IPS-NIHi11 (cell line): ENCODE data around the gene SIL1.
"Not testable (repeated sequence)": the region's sequence is repeated elsewhere in the genome, so short reads cannot be mapped to it uniquely, and the experiment has no call there.

Experiments used
- DNase-seq: peaks from one replicate; pipeline ENCODE4 v3.0.0; 2012; ENCODE audit warnings: mixed read lengths, low spot score

SIL1 gene

GRCh38 chr5:139204196-139204595 lies 6.0 kb upstream of the SIL1 start:
- DNase-seq: no peak

DNA sequence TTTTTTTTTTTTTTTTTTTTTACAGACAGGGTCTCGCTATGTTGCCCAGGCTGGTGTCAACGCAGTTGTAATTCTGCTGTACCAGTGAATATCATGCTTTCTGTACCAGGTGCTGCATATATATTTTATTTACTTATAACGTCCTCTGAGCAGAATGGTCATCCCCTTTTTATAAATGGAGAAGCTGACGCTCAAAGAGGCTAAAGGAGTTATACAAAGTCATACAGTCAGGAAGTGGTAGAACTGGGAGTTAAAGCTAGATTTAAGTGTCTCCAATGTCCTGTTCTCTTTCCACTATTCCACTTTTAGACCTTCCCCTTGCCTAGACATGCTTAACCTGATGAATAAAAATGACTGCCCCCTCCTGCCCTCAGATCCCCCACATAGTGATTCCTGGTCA lies 1.2 kb upstream of the SIL1 start:
- no peak for DNase-seq

DNA sequence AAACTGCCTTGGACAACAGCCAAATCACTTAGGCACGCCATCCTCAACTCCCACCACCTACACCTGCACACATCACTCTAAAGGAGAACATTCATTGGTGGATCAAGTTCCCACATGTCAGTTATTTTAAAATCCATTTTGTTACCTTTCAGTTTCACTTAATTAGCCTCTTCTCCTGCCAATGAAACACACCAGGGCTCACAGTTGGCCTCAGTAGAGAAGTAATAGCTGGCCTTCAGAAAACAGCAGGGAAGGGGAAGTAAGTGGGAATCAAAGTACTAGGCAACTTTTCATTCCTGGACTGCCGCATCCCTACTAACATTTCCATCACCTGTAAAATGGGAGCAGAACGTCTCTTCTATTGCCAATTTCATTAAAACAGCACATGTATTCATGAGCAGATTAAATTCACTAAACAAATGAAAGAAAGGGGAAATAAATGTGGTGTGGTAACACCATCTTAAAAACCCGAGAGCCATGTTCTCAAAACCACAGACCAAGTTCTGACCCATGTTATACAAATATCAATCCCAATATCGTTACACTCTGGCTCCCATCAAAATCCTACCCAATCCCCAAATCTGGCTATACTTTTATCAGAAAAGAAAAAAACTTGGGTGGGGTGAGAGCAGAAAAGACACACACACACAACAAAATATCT lies 1.7 kb downstream of the SIL1 start:
- no peak for DNase-seq

GRCh38 chr5:139194486-139194885 lies 3.7 kb downstream of the SIL1 start:
- no peak for DNase-seq

- DNase-seq: no peak
Observed at GRCh38 chr5:139193928-139194327, 4.2 kb downstream of the SIL1 start.

DNA sequence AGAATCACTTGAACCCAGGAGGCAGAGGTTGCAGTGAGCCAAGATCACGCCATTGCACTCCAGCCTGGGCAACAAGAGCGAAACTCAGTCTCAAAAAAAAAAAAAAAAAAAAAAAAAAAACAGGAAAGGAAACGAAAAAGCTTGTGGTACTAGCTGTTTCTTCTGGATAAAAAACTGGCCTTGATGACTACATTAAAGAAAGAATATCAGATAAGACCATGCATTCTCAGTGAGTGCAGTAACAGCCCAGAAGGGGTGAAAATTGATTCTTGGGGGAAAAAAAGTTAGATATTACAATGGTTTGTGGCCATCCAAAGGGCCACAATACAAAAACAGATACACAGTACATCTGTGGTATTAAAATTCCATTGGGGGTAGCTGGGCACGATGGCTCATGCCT lies 5.3 kb downstream of the SIL1 start:
- DNase-seq: not testable (repeated sequence)

DNA sequence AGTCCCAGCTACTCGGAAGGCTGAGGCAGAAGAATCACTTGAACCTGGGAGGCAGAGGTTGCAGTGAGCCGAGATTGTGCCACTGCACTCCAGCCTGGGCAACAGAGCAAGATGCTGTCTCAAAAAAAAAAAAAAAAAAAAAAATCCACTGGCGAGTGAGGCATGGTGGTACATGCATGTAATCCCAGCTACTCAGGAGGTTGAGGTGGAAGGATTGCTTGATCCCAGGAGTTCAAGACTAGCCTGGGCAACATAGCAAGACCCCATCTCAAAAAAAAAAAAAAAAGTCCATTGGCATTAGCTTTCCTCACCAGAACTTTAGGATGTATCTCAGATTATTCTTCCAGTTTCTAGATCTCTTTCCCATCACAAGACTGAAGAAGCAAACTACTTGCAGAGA lies 6.2 kb downstream of the SIL1 start:
- not testable (repeated sequence) for DNase-seq

DNA sequence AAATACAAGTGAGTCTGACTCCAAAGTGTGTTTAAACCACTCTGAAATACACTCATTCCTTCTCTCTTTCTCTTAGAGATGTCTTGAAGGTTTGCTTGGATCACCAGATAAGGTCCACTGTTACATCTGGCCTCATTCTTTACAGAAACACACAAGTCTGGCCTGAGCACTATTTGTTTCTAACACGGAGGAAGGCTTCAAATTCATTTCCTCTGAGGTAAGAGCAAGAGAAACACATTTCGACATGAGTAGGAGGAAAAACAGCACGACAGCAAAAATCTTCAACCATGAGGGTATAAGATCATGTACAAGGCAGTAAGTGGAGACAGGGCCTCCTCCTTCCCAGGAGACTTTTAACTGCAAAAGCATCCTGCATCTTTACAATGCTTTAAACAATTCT lies 8.0 kb downstream of the SIL1 start:
- no peak for DNase-seq

DNA sequence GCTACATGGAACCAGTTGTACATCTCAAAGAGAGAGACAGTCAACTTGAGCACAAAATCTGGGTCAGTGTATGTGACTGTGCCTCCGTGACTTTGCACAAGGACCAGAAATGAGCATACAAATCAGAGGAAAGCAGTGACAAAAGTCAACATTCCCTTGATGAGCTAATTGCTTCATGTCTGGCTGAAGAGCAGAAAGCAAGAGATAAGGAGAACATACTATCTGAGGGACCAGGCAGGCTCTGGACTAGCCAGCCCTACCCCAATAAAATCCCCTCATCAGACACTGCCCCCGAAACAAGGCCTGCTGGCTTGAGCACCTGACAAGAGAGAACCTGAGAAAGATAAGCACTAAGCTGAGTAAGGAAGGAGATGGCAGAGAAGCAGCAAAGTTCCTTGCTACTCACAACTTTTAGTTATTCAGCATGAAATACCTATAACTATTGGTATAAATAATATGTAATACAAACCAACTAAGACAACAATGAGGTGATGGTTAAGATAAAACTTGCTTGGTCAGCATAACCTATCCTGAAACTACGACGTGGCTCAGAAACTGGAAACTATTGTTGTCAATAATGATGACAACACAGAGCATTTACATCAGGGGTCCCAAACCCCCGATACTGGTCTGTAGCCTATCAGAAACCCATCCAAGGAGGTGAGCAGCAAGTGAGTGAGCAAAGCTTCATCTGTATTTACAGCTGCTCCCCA lies 9.5 kb downstream of the SIL1 start:
- no peak for DNase-seq

GRCh38 chr5:139186752-139187326 lies 11.3 kb downstream of the SIL1 start:
- DNase-seq: no peak

GRCh38 chr5:139186261-139186660 lies 11.9 kb downstream of the SIL1 start:
- no peak for DNase-seq

DNA sequence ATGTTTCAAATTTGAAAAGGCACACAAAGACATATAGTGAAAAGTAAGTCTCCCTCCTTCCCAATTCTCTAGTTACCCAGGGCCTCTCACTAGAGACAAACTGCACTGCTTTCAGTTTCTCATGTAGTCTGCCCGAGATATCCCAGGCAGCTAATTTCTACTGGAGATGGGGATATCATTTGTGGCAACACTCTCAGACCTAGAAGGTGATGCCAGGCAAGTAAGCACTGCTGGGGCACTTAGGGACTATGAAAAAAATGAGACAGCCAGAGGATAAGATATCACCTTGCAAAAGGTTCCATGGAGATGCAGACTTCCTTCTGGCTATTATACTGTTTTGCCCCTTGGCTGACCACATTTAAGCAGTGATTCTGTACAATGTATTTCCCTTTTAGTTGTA lies 12.6 kb downstream of the SIL1 start:
- DNase-seq: no peak

DNA sequence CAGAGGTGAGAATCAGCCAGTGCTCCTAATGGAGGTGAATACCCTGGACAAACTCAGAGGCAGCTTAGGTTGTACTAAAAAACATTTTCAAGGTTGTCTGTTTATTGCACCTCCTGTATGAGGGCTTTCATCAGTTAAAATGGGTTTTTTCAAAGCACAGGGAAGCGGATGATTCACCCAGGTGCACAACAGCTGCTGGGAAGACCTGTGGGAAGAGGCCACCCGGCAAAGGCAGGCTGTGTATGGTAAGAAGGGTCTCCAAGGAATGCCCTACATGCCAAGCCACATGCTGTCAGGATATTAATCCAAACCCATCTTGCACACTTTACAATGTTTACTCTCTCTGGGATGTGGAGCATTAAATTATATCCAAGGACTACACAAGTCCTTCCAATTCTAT lies 14.7 kb downstream of the SIL1 start:
- DNase-seq: no peak

GRCh38 chr5:139182528-139183296 lies 15.5 kb downstream of the SIL1 start:
- DNase-seq: no peak

- DNase-seq: no peak
Observed at GRCh38 chr5:139181835-139182452, 16.2 kb downstream of the SIL1 start.

DNA sequence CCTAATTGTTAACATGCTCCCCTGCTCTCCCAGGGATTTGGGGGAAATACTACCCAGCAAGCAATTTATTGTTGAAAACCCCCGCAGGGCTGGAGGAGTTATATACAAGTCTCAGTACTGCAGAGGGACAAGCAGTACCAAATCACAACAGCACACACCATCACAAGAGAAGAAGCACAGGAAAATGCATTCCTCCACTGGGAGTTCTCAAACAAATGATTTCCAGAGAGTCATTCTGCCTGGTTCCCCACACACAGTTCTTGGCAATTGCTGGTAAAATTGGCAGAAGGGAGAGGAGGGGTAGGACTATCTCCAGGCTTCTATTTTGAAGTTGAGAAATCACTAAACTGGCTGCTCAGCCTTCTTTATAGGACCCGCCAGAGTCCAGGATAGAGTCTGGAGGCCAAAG lies 16.8 kb downstream of the SIL1 start:
- DNase-seq: no peak

DNA sequence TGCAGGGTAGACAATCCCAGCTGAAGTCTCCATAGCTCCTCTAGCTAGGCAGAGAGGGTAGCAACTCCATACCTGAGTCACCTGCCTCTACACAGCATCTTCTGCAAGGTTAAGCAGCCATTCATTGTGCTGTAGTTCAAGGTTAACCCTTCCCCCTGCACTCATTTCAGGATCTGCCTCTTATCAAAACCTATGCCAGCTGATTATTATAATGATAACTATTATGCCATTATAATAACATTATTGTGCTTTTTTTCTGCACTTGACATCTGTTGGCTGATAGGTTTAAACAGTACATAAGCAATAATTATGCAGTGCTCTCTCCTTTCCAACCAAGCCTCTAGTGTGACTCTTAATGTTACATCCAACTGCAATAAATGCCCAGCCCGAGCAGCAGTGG lies 17.3 kb downstream of the SIL1 start:
- DNase-seq: no peak

- DNase-seq: not testable (repeated sequence)
Observed at GRCh38 chr5:139179778-139180513, 18.2 kb downstream of the SIL1 start.

DNA sequence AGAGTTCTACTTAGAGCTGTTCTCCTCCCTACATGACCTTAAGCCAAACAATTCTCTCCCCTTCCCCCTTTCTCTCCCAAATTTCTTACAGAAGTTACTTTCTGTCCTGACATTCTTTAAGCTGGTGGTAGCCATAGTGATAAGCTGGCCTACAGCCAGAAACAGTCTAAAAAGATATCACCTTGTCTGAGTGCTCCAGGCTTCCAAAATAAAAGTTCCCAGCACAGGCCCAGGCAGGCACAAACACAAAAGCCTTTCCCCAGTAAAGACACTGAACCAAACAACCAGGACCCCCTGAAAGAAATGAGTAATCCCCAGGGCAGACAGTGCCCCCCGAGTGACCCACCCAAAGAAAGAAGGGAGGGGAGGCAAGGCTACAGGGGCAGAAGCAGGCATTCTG lies 19.2 kb downstream of the SIL1 start:
- DNase-seq: peak; percentile 53

DNA sequence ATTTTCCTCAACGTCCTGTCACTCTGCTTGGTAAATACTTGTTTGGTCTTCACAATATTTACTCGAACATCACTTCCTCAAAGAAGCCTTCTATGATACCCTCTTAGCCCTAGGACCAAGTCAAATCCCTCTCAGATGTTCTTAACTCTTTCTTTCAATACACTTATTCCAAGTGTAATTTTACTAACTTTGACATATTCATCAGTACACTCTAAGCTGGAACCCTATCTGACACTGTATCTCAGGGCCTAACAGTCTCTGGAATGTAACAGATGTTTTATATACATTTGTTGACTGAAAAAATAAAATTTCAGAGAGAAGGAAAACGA lies 19.6 kb downstream of the SIL1 start:
- no peak for DNase-seq

- no peak for DNase-seq
Observed at GRCh38 chr5:139177809-139178588, 20.2 kb downstream of the SIL1 start.
